ENCODE results near the gene HEATR1.

HEATR1 gene

GRCh38 chr1:236568285-236568894, 35.9 kb downstream of the HEATR1 start:
- no peak for TF ChIP-seq CTCF (IDR thresholded peaks at IDR 0.05; ENCODE audit: control insufficient read depth, extremely low read depth, insufficient read depth)
- DNase-seq (ENCODE audit: low read depth) = no peak
- no peak overlapping the region for H3K4me3 ChIP-seq (ENCODE audit: low read depth, low read length)

DNA sequence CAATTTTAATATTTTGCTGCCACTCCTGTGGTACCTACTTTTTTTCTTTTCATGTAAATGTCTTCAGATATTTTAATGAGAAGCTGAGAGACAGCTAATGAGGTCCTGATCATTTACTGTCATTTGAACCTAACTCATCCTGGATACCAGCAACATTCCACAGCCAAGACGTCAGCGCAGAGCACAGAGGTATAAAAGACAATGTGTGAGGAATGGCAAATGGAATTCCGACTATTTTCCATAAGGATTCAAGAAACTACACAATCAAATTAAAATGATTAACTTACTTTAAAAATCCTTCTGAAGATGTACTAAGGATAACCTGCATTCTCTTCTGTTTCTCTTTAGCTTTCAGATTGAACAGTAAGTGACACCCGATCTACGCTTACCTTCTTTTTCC, 38.8 kb downstream of the HEATR1 start:
- no peak for TF ChIP-seq CTCF (IDR thresholded peaks at IDR 0.05; ENCODE audit: control insufficient read depth, extremely low read depth, insufficient read depth)
- no peak overlapping the region for H3K4me3 ChIP-seq (ENCODE audit: low read depth, low read length)
- DNase-seq (ENCODE audit: low read depth) = no peak

- DNase-seq (ENCODE audit: low read depth) = no peak
- TF ChIP-seq CTCF (IDR thresholded peaks at IDR 0.05; ENCODE audit: control insufficient read depth, extremely low read depth, insufficient read depth) = no peak
- H3K4me3 ChIP-seq (ENCODE audit: low read depth, low read length) = no peak overlapping the region
Observed at GRCh38 chr1:236561976-236562375, 42.3 kb downstream of the HEATR1 start.

- no peak for TF ChIP-seq CTCF (IDR thresholded peaks at IDR 0.05; ENCODE audit: control insufficient read depth, extremely low read depth, insufficient read depth)
- DNase-seq (ENCODE audit: low read depth) = no peak
- H3K4me3 ChIP-seq (ENCODE audit: low read depth, low read length) = no peak overlapping the region
Observed at GRCh38 chr1:236560213-236560771, 44.0 kb downstream of the HEATR1 start.

DNA sequence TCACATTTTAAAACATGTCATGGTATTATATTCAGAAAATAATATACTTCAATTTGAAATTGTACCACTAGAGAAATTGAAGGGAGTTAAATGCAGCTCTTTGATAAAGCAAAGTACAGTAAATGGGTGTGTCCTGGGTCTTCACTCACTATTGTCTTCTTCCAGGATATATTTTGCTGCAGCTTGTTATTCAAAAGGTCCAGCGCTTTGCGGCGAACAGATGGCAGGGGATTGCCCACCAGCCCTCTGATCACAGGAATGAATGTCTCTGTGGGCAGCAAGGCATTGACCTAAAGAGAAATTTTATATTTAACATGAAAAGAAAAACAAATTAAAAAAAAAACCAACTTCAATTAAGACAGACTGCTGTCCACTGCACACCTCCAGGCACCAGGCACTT, 45.5 kb downstream of the HEATR1 start:
- no peak for DNase-seq (ENCODE audit: low read depth)
- TF ChIP-seq CTCF (IDR thresholded peaks at IDR 0.05; ENCODE audit: control insufficient read depth, extremely low read depth, insufficient read depth) = no peak
- H3K4me3 ChIP-seq (ENCODE audit: low read depth, low read length) = no peak overlapping the region

DNA sequence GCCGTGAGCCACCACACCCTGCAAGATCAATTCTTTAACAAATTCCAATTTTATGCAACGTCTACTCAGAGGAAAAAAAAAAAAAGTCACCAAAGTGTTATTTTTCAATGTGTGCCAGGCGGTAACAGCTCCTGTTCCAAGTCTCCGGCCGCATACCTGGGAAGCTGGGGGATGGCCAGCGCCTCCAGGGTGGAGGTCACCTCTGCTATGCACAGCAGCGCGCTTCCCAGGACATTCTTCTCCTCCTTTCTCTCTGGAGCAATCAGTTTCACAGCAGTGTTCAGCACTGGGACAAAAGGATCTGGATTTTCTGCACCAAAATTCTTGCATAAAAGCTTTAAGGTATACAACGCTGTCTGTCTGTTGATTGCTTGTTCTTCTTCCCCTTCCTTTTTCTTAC, 46.2 kb downstream of the HEATR1 start:
- H3K4me3 ChIP-seq (ENCODE audit: low read depth, low read length) = no peak overlapping the region
- no peak for DNase-seq (ENCODE audit: low read depth)
- no peak for TF ChIP-seq CTCF (IDR thresholded peaks at IDR 0.05; ENCODE audit: control insufficient read depth, extremely low read depth, insufficient read depth)

DNA sequence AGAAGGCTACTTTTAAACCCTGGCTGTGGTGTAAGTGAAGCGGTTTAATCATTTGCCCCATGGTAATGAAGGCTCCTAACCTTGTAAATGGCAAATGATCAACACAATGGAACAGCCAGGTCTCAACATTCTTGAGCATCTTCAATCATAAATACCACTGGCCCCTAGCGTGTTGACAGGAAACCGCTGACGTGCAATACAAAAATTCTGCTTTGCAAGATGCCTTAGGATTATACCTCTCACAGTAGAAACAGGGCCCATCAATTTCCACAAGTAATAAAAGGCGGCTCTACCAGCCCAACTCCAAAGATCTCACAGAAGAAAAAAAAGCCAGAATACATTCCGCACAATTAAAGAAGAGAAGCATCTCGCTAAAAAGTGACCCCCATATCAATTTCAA, 47.7 kb downstream of the HEATR1 start:
- DNase-seq (ENCODE audit: low read depth) = no peak
- H3K4me3 ChIP-seq (ENCODE audit: low read depth, low read length) = no peak overlapping the region
- no peak for TF ChIP-seq CTCF (IDR thresholded peaks at IDR 0.05; ENCODE audit: control insufficient read depth, extremely low read depth, insufficient read depth)
